GM12878 (cell line): Measurements from ENCODE around the gene CYYR1. TPM values are rescaled to one million over a fixed set of nuclear protein-coding genes. Genes with fewer than 3 reads are reported as not detected.

Source experiments
- ATAC-seq: fragments of 200-7000 bp; cut with Tn5 transposase; 3 replicates; pipeline ENCODE4 v1.9.1; 2020; ENCODE audit warnings: mild to moderate bottlenecking, moderate library complexity
- BruUV-seq: library from RNA; stranded (reverse); fragments of 400-500 nt; replicated peaks from 2 replicates; lab custom pipeline; 2021; lab: Mats Ljungman, UMichigan
- CTCF ChIA-PET: fragments of 300-600 bp; sonication (Branson Sonifier 250); formaldehyde crosslinking; extraction: SDS; loops from one replicate; lab custom pipeline; 2021; ENCODE audit warnings: inconsistent platforms; lab: Yijun Ruan, JAX
- POLR2A ChIA-PET: fragments of 350-600 bp; formaldehyde crosslinking; extraction: SDS; loops from one replicate; lab custom pipeline; 2021; ENCODE audit warnings: inconsistent platforms; lab: Charles Lee
- RAD21 ChIA-PET: fragments of 300-600 bp; sonication (Branson Sonifier 250); formaldehyde crosslinking; loops from one replicate; lab custom pipeline; 2023; ENCODE audit warnings: antibody characterized with exemption; ENCODE audit not compliant: unreplicated experiment; lab: Charles Lee
- SMC1A ChIA-PET: fragments of 300-600 bp; sonication (Branson Sonifier 250); formaldehyde crosslinking; loops from one replicate; lab custom pipeline; 2023; ENCODE audit not compliant: unreplicated experiment, uncharacterized antibody; lab: Charles Lee
- DNase-seq: peaks from one replicate; pipeline ENCODE4 v3.0.0-alpha.2; 2011; ENCODE audit warnings: low read depth, low spot score
- FAIRE-seq: peaks from 3 replicates; lab custom pipeline; 2011; peaks lifted over from hg19 to GRCh38; lab: Jason Lieb, UNC
- H2AFZ ChIP-seq: 2 replicates; pipeline ENCODE4 v1.6.0; 2011; ENCODE audit warnings: low read depth, low read length, control low read depth; ENCODE audit not compliant: control insufficient read depth
- H3K27ac ChIP-seq: 2 replicates; pipeline ENCODE4 v1.5.1; 2011; ENCODE audit warnings: control low read depth; ENCODE audit not compliant: control insufficient read depth, insufficient read depth
- H3K27me3 ChIP-seq, 2 experiments: replicated peaks in 1 of 2; 2 replicates each; pipeline versions ENCODE4 v1.6.0 to v1.6.1; 2011; ENCODE audit warnings: low read length in 1 of 2; ENCODE audit not compliant: control insufficient read depth in 2 of 2, insufficient read depth in 2 of 2
- H3K36me3 ChIP-seq, 2 experiments: 2 replicates each; pipeline ENCODE4 v1.5.1; 2011; ENCODE audit warnings: low read length in 1 of 2; ENCODE audit not compliant: control insufficient read depth in 2 of 2, insufficient read depth in 2 of 2
- H3K4me1 ChIP-seq: 2 replicates; pipeline ENCODE4 v1.6.1; 2011; ENCODE audit warnings: mild to moderate bottlenecking, low read length, moderate library complexity, mixed read lengths; ENCODE audit not compliant: control insufficient read depth, insufficient read depth
- H3K4me2 ChIP-seq: 2 replicates; pipeline ENCODE4 v1.6.0; 2011; ENCODE audit warnings: control low read depth; ENCODE audit not compliant: control insufficient read depth, insufficient read depth
- H3K4me3 ChIP-seq: fragments of 200-600 bp; sonication (generic); 2 replicates; pipeline ENCODE4 v1.5.1; 2016
- H3K79me2 ChIP-seq: 2 replicates; pipeline ENCODE4 v1.6.0; 2011; ENCODE audit warnings: low read length; ENCODE audit not compliant: control insufficient read depth, insufficient read depth
- H3K9ac ChIP-seq: 2 replicates; pipeline ENCODE4 v1.8.0; 2011; ENCODE audit warnings: low read length, control low read depth, mixed read lengths; ENCODE audit not compliant: control insufficient read depth, insufficient read depth
- H3K9me3 ChIP-seq: replicated peaks from 3 replicates; pipeline ENCODE4 v1.5.1; 2011; ENCODE audit warnings: mild to moderate bottlenecking, low read length; ENCODE audit not compliant: control insufficient read depth, insufficient read depth
- H4K20me1 ChIP-seq: 2 replicates; pipeline ENCODE4 v1.6.0; 2011; ENCODE audit not compliant: control insufficient read depth, insufficient read depth
- ASH2L ChIP-seq: fragments of 300-600, 200-600 bp; sonication (generic); IDR thresholded peaks from 2 replicates; pipeline ENCODE4 v1.6.1; 2017; ENCODE audit warnings: low read depth, mild to moderate bottlenecking, borderline replicate concordance
- CBX3 ChIP-seq: fragments of 200-600 bp; sonication (generic); IDR thresholded peaks from 2 replicates; pipeline ENCODE4 v1.6.1; 2016; ENCODE audit warnings: low read depth, borderline replicate concordance
- CEBPB ChIP-seq, 2 experiments: fragments of 150-350 bp in 1 of 2; IDR thresholded peaks; 2 replicates each; pipeline ENCODE4 v1.6.1; 2012 to 2014; ENCODE audit warnings: low read depth in 2 of 2, low read length in 2 of 2, borderline replicate concordance in 1 of 2, inconsistent platforms in 1 of 2
- EED ChIP-seq: sonication (generic); IDR thresholded peaks from 2 replicates; pipeline ENCODE4 v1.6.1; 2016; ENCODE audit warnings: antibody characterized with exemption, low read depth
- NFXL1 ChIP-seq: fragments of 450-650 bp; IDR thresholded peaks from 2 replicates; pipeline ENCODE4 v1.6.1; 2017; ENCODE audit warnings: antibody characterized with exemption, mild to moderate bottlenecking, borderline replicate concordance
- RELA ChIP-seq: fragments of 450-650 bp; IDR thresholded peaks from 2 replicates; pipeline ENCODE4 v1.8.0; 2014; ENCODE audit warnings: borderline replicate concordance; ENCODE audit not compliant: partially characterized antibody
- SP1 ChIP-seq: IDR thresholded peaks from one replicate; pipeline ENCODE4 v1.6.1; 2011; ENCODE audit warnings: low read depth, low read length
- ZNF217 ChIP-seq: fragments of 450-650 bp; IDR thresholded peaks from 2 replicates; pipeline ENCODE4 v1.6.1; 2017; ENCODE audit warnings: antibody characterized with exemption, mild to moderate bottlenecking
- WGBS: methylation state at CpG from one replicate; pipeline ENCODE4 v1.1.6; 2016; ENCODE audit warnings: low lambda C conversion rate; ENCODE audit not compliant: insufficient replicate concordance, insufficient coverage; ENCODE audit errors: missing lambda C conversion rate; 5-methylcytosine and 5-hydroxymethylcytosine counted together
- in situ Hi-C: fragments of 300-500 bp; cut with MboI; formaldehyde crosslinking; loops from 9 replicates; pipeline ENCODE4 v1.14.3; 2018; ENCODE audit warnings: mixed read lengths
- intact Hi-C: fragments of 100-400 bp; cut with micrococcal nuclease; formaldehyde crosslinking; loops from one replicate; pipeline ENCODE4 v1.14.2; 2022; ENCODE audit not compliant: unreplicated experiment
- polyA plus RNA-seq, 11 experiments: library from polyadenylated mRNA; depleted of rRNA in 4 of 11; unstranded in 6 of 11; stranded (reverse) in 5 of 11; fragments of >200 nt; fragmentation: Nextera tagmentation in 4 of 11; fragmentation: Illumina TruSeq in 1 of 11; extraction: Ambion mirVana in 4 of 11; extraction: Trizol in 1 of 11; gene quantifications; 1 replicate in 1 of 11; 2 replicates in 10 of 11; pipeline versions ENCODE4 v1.2.1 to v1.2.3, GENCODE V29; 2011 to 2016; ENCODE audit warnings: inconsistent platforms in 2 of 11, missing spikeins in 2 of 11, low read depth in 1 of 11
- total RNA-seq, 4 experiments: library from RNA; depleted of rRNA in 3 of 4; stranded (reverse); fragments of >200 nt in 3 of 4; fragmentation: Illumina TruSeq in 1 of 4; extraction: Trizol in 1 of 4; gene quantifications; 2 replicates each; pipeline versions ENCODE4 v1.2.1 to v1.2.3, GENCODE V29; 2013 to 2021
- TF ChIP-seq, protein P1 (sequence below): fragments of 450-650 bp; IDR thresholded peaks from 2 replicates; pipeline ENCODE4 v1.6.1; 2014; ENCODE audit warnings: mild to moderate bottlenecking
- TF ChIP-seq, protein P2 (sequence below): fragments of 450-650 bp; IDR thresholded peaks from 2 replicates; pipeline ENCODE4 v1.6.1; 2018; ENCODE audit warnings: borderline replicate concordance, mild to moderate bottlenecking; ENCODE audit not compliant: partially characterized antibody

Gene CYYR1
- total and polyA plus RNA-seq, 10 of the 15 experiments (the other 5 are each of a cell fraction or from before 2014, with no cell fraction given) = 0.11 to 0.13 TPM; not detected in 8

- TF ChIP-seq, protein P1, sequence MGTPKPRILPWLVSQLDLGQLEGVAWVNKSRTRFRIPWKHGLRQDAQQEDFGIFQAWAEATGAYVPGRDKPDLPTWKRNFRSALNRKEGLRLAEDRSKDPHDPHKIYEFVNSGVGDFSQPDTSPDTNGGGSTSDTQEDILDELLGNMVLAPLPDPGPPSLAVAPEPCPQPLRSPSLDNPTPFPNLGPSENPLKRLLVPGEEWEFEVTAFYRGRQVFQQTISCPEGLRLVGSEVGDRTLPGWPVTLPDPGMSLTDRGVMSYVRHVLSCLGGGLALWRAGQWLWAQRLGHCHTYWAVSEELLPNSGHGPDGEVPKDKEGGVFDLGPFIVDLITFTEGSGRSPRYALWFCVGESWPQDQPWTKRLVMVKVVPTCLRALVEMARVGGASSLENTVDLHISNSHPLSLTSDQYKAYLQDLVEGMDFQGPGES = no peak
- no peak for TF ChIP-seq RELA
Observed at GRCh38 chr21:26550326-26550725, 22.8 kb downstream of the CYYR1 start (continued).

GRCh38 chr21:26546446-26547097 is 26.5 kb downstream of the CYYR1 start:
- no peaks in the 10 kb centered on the region for H4K20me1 ChIP-seq
- DNase-seq (no peak), ATAC-seq (no peak), FAIRE-seq (no peak)
- intact Hi-C loops = no loop called here
- no peak overlapping the region for H3K27ac ChIP-seq
- H3K79me2 ChIP-seq = no peaks in the 10 kb centered on the region
- SMC1A ChIA-PET = no interaction called here
- 39% methylated on average over 8 of the region's 8 CpGs for WGBS
- H3K4me2 ChIP-seq = no peak overlapping the region
- H3K4me1 ChIP-seq = no peaks in the 10 kb centered on the region
- H3K9ac ChIP-seq = no peak overlapping the region
- POLR2A ChIA-PET = no interaction called here
- H3K27me3 ChIP-seq = no peaks in the 10 kb centered on the region
- no peaks in the 10 kb centered on the region for H3K36me3 ChIP-seq
- no peak overlapping the region for H3K4me3 ChIP-seq
- no peaks in the 10 kb centered on the region for H3K9me3 ChIP-seq
- BruUV-seq = no TSS peak
- TF ChIP-seq SP1 = no peak
- no peak for TF ChIP-seq CBX3
- no peak for TF ChIP-seq ASH2L
- TF ChIP-seq EED = no peak
- no peak for TF ChIP-seq ZNF217
- TF ChIP-seq NFXL1 = no peak
- TF ChIP-seq, protein P2, sequence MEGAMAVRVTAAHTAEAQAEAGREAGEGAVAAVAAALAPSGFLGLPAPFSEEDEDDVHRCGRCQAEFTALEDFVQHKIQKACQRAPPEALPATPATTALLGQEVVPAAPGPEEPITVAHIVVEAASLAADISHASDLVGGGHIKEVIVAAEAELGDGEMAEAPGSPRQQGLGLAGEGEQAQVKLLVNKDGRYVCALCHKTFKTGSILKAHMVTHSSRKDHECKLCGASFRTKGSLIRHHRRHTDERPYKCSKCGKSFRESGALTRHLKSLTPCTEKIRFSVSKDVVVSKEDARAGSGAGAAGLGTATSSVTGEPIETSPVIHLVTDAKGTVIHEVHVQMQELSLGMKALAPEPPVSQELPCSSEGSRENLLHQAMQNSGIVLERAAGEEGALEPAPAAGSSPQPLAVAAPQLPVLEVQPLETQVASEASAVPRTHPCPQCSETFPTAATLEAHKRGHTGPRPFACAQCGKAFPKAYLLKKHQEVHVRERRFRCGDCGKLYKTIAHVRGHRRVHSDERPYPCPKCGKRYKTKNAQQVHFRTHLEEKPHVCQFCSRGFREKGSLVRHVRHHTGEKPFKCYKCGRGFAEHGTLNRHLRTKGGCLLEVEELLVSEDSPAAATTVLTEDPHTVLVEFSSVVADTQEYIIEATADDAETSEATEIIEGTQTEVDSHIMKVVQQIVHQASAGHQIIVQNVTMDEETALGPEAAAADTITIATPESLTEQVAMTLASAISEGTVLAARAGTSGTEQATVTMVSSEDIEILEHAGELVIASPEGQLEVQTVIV = no peak
- TF ChIP-seq CEBPB (IDR thresholded peaks at IDR 0.05; ENCODE audit: borderline replicate concordance in 1 of 2, low read depth in 2 of 2, low read length in 2 of 2) = no peak
- TF ChIP-seq, all 136 proteins: peak for 0
- in situ Hi-C loops = no loop called here
- RAD21 ChIA-PET = no interaction called here
- no peak overlapping the region for H2AFZ ChIP-seq
- CTCF ChIA-PET = no interaction called here
